Upper lobe of left lung (tissue), 6 donors: Measurements from ENCODE around the gene CTU2. TPM values are rescaled to one million over a fixed set of nuclear protein-coding genes. Genes with fewer than 3 reads are reported as not detected.

Source experiments
- ATAC-seq, 2 donors: fragments of 200-7000 bp; cut with Tn5 transposase; one replicate each; pipeline ENCODE4 v1.9.1; 2022; ENCODE audit warnings: mild to moderate bottlenecking in 2 of 2, moderate library complexity in 2 of 2; ENCODE audit not compliant: low FRiP score in 2 of 2
- DNase-seq, 2 donors: peaks; one replicate each; pipeline ENCODE4 v3.0.0-alpha.2; 2019 to 2020
- H3K27ac ChIP-seq, 4 donors: fragments of 200-600 bp; sonication (generic); one replicate each; pipeline ENCODE4 v1.5.1; 2016 to 2019
- H3K27me3 ChIP-seq, 4 donors: fragments of 200-600 bp; sonication (generic); one replicate each; pipeline ENCODE4 v1.5.1; 2017 to 2019
- H3K36me3 ChIP-seq, 4 donors: fragments of 200-600 bp; sonication (generic); one replicate each; pipeline ENCODE4 v1.5.1; 2016 to 2019
- H3K4me1 ChIP-seq, 4 donors: fragments of 200-600 bp; sonication (generic); one replicate each; pipeline ENCODE4 v1.5.1; 2018 to 2019
- H3K4me3 ChIP-seq, 4 donors: fragments of 200-600 bp; sonication (generic); one replicate each; pipeline ENCODE4 v1.5.1; 2017 to 2019; ENCODE audit warnings: mild to moderate bottlenecking in 2 of 4, moderate library complexity in 1 of 4
- H3K9me3 ChIP-seq, 4 donors: fragments of 200-600 bp; sonication (generic); one replicate each; pipeline ENCODE4 v1.5.1; 2018 to 2019
- EP300 ChIP-seq, 4 donors: sonication (generic); formaldehyde crosslinking; IDR thresholded peaks; one replicate each; pipeline ENCODE4 v1.5.1; 2017; ENCODE audit warnings: antibody characterized with exemption in 4 of 4, control low read depth in 2 of 4
- POLR2A ChIP-seq, 4 donors: fragments of 450-650 bp; IDR thresholded peaks; one replicate each; pipeline ENCODE4 v1.5.1; 2016 to 2017; ENCODE audit warnings: antibody characterized with exemption in 4 of 4, mild to moderate bottlenecking in 2 of 4
- POLR2AphosphoS5 ChIP-seq, 2 donors: sonication (generic); formaldehyde crosslinking; IDR thresholded peaks; one replicate each; pipeline ENCODE4 v1.5.1; 2017; ENCODE audit warnings: antibody characterized with exemption in 2 of 2
- WGBS, 2 donors: methylation state at CpG; one replicate each; pipeline ENCODE4 v1.1.5; 2017 to 2018; 5-methylcytosine and 5-hydroxymethylcytosine counted together
- total RNA-seq, 6 donors: library from RNA; depleted of rRNA in 4 of 6; stranded (reverse); fragments of >200 nt in 4 of 6; gene quantifications; one replicate each; pipeline versions ENCODE4 v1.1.0 to v1.2.1, GENCODE V29; 2016 to 2021
- TF ChIP-seq, protein P1 (sequence below), 6 experiments: fragments of 450-650 bp in 4 of 6; fragments of 200-600 bp in 2 of 6; sonication (generic) in 2 of 6; IDR thresholded peaks; one replicate each; pipeline ENCODE4 v1.5.1; 2016 to 2019; ENCODE audit warnings: antibody characterized with exemption in 6 of 6
- donor health status: DM: no; HTN: no; CAD: no; lungs with moderate emphysema.
- donor health status: DM: no; HTN: yes; CAD: no; lungs with severe emphysema.

The CTU2 gene
- total RNA-seq, 6 donors from 2014 or later, result 9.4 to 31.4 (median 20.6) TPM

DNA sequence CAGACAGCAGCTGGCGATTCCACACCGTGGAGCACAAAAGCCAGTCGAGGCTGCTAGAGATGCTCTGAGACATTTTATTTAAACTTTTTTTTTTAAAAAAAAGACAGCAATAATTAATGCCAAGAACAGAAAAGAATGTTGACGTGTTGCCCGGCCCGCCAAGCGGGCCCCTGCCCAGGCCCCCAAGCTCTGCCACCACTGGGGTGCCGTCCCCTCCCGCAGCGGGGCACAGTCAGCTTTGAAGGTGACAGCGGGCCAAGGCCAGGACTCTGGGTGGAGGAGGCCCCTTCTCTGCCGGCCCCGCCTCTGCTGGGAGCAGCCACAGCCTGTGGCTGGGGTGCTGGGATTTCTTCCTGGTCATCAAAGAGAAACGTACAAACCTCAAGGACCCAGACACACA is 9.9 kb upstream of the CTU2 start:
- peak overlapping the region in 2 of 4 donors; percentile 61 to 92 for H3K27ac ChIP-seq
- no peaks in the 10 kb centered on the region for H3K27me3 ChIP-seq
- no peak overlapping the region for H3K4me3 ChIP-seq
- 88 to 93% methylated on average over 10 to 12 of the region's 14 CpGs for WGBS, 2 donors
- peaks cover 18 to 57% (median 29%) of the 10 kb centered on the region in 4 donors for H3K4me1 ChIP-seq
- ATAC-seq (no peak), DNase-seq (no peak)
- H3K9me3 ChIP-seq, result no peaks in the 10 kb centered on the region
- TF ChIP-seq POLR2AphosphoS5 (IDR thresholded peaks at IDR 0.05) (no peak), EP300 (IDR thresholded peaks at IDR 0.05) (no peak), POLR2A (IDR thresholded peaks at IDR 0.05) (no peak)
- TF ChIP-seq, protein P1, sequence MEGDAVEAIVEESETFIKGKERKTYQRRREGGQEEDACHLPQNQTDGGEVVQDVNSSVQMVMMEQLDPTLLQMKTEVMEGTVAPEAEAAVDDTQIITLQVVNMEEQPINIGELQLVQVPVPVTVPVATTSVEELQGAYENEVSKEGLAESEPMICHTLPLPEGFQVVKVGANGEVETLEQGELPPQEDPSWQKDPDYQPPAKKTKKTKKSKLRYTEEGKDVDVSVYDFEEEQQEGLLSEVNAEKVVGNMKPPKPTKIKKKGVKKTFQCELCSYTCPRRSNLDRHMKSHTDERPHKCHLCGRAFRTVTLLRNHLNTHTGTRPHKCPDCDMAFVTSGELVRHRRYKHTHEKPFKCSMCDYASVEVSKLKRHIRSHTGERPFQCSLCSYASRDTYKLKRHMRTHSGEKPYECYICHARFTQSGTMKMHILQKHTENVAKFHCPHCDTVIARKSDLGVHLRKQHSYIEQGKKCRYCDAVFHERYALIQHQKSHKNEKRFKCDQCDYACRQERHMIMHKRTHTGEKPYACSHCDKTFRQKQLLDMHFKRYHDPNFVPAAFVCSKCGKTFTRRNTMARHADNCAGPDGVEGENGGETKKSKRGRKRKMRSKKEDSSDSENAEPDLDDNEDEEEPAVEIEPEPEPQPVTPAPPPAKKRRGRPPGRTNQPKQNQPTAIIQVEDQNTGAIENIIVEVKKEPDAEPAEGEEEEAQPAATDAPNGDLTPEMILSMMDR (IDR thresholded peaks at IDR 0.05), result no peak
- peaks cover 12 to 45% (median 37%) of the 10 kb centered on the region in 4 donors for H3K36me3 ChIP-seq

DNA sequence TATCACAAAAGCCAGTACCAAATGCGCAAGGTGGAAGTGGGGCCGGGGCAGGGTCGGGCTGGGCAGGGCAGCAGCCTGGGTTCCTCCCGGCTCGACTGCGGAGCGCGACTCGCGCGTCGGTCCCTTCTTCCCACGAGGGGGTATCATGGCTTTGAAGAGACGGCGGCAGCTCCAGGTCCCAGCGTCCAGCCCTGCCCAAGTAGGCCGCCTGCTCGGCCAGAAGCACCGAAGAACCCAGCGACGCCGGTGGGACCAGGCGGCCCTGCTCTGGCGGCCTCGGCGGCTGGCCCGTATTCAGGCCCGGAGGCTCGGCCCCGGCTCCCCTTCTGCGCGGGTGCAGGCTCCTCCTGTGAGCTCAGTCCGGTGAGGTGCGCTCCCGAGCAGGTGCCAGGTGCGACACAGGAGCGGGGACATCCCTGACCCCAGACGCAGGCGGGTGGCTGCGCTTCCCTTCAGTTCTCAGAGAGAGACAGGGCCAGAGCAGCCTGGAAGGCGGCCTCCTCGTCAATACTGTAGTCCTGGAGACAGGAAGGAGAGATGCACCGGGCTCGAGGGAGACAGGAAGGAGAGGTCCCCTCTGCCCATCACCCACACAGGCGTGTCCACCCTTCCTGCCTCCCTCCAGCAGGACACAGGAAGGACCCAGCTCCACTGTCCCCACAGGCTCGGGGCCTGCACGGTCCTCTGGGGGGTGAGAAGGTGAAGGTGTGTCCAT is 9.0 kb upstream of the CTU2 start:
- Histone ChIP-seq H3K9me3 (no peaks in the 10 kb centered on the region), H3K4me3 (peak overlapping the region in 1 of 4 donors; percentile 20), H3K4me1 (peaks cover 26 to 57% (median 36%) of the 10 kb centered on the region in 4 donors), H3K27me3 (no peaks in the 10 kb centered on the region), H3K36me3 (peaks cover 12 to 45% (median 37%) of the 10 kb centered on the region in 4 donors), H3K27ac (peak overlapping the region in 3 of 4 donors; percentile 4 to 92 (median 61))
- ATAC-seq (no peak), DNase-seq (peak in 1 of 2 donors; percentile 78)
- 93 to 94% methylated on average over 15 to 47 of the region's 47 CpGs for WGBS, 2 donors
- no peak for TF ChIP-seq EP300 (IDR thresholded peaks at IDR 0.05)
- no peak for TF ChIP-seq POLR2A (IDR thresholded peaks at IDR 0.05)
- TF ChIP-seq POLR2AphosphoS5 (IDR thresholded peaks at IDR 0.05), result no peak
- TF ChIP-seq, protein P1 (IDR thresholded peaks at IDR 0.05), result no peak

DNA sequence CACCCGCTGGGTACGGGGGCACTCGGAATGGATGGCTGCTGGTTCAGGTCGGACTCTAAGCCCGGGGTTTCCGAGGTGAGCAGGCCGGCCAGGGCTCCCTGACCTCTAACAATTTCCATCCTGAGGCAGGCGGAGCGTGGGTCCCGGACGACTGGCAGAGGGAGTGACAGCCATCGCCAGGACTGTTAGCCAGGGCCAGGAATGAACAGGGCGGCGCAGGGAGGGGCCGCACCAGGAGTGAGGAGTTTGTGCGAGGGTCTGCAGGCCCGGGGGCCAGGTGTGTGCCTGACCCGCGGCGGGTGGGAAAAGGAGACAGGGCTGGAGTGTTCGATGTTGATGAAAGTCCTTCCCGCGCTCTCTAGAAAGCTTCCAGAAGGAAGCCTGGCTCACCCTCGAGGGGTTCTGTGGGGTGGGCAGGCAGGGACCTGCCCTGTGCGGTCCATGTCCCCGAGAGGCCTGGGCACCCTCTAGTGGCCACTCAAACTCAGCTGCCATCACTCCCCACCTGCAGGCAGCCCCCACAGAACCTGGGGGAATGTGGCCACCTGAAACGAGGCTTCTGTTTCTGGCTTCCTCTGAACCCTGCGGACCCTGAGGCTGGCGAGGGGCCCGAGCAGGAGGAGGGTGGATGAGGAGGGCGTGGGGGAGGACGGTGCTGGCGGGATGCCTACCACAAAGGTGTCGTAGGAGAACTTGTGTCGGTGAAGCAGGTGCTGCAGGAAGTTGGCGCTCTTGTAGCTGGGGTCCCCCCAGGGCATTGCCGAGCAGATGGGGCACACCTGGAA is 8.3 kb upstream of the CTU2 start:
- H3K27ac ChIP-seq, result peak overlapping the region in 3 of 4 donors; percentile 4 to 96 (median 92)
- H3K4me3 ChIP-seq, result peak overlapping the region in 1 of 4 donors; percentile 20
- ATAC-seq, result no peak
- WGBS, 2 donors, result 74 to 85% methylated on average over 32 to 33 of the region's 37 CpGs
- H3K27me3 ChIP-seq, result no peaks in the 10 kb centered on the region
- peaks cover 12 to 45% (median 37%) of the 10 kb centered on the region in 4 donors for H3K36me3 ChIP-seq
- H3K4me1 ChIP-seq, result peaks cover 34 to 59% (median 43%) of the 10 kb centered on the region in 4 donors
- TF ChIP-seq, protein P1 (IDR thresholded peaks at IDR 0.05), result peak in 3 of 6 experiments; percentile 14 to 26 (median 22)
- no peak for TF ChIP-seq POLR2AphosphoS5 (IDR thresholded peaks at IDR 0.05)
- TF ChIP-seq EP300 (IDR thresholded peaks at IDR 0.05), result no peak
- no peak for TF ChIP-seq POLR2A (IDR thresholded peaks at IDR 0.05)
- DNase-seq, result peak in 1 of 2 donors; percentile 73
- no peaks in the 10 kb centered on the region for H3K9me3 ChIP-seq

- peaks cover 12 to 45% (median 37%) of the 10 kb centered on the region in 4 donors for H3K36me3 ChIP-seq
- no peaks in the 10 kb centered on the region for H3K27me3 ChIP-seq
- H3K9me3 ChIP-seq, result no peaks in the 10 kb centered on the region
- peak overlapping the region in 3 of 4 donors; percentile 87 to 96 (median 92) for H3K27ac ChIP-seq
- ATAC-seq (no peak), DNase-seq (peak in 1 of 2 donors; percentile 78)
- peaks cover 40 to 65% (median 49%) of the 10 kb centered on the region in 4 donors for H3K4me1 ChIP-seq
- WGBS, 2 donors, result 97 to 100% methylated on average over 9 to 25 of the region's 25 CpGs
- TF ChIP-seq EP300 (IDR thresholded peaks at IDR 0.05), result no peak
- no peak for TF ChIP-seq POLR2A (IDR thresholded peaks at IDR 0.05)
- TF ChIP-seq, protein P1 (IDR thresholded peaks at IDR 0.05), result no peak
- no peak for TF ChIP-seq POLR2AphosphoS5 (IDR thresholded peaks at IDR 0.05)
- H3K4me3 ChIP-seq, result no peak overlapping the region
Observed at GRCh38 chr16:88698646-88699045, 7.7 kb upstream of the CTU2 start.
